IPS-NIHi11 (cell line): Measurements from ENCODE around the gene TBCEL.
"Not testable (repeated sequence)": the region's sequence is repeated elsewhere in the genome, so short reads cannot be mapped to it uniquely, and the experiment has no call there.

Experiments
- DNase-seq: peaks from one replicate; pipeline ENCODE4 v3.0.0; 2012; ENCODE audit warnings: mixed read lengths, low spot score

Gene TBCEL, protein sequence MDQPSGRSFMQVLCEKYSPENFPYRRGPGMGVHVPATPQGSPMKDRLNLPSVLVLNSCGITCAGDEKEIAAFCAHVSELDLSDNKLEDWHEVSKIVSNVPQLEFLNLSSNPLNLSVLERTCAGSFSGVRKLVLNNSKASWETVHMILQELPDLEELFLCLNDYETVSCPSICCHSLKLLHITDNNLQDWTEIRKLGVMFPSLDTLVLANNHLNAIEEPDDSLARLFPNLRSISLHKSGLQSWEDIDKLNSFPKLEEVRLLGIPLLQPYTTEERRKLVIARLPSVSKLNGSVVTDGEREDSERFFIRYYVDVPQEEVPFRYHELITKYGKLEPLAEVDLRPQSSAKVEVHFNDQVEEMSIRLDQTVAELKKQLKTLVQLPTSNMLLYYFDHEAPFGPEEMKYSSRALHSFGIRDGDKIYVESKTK

DNA sequence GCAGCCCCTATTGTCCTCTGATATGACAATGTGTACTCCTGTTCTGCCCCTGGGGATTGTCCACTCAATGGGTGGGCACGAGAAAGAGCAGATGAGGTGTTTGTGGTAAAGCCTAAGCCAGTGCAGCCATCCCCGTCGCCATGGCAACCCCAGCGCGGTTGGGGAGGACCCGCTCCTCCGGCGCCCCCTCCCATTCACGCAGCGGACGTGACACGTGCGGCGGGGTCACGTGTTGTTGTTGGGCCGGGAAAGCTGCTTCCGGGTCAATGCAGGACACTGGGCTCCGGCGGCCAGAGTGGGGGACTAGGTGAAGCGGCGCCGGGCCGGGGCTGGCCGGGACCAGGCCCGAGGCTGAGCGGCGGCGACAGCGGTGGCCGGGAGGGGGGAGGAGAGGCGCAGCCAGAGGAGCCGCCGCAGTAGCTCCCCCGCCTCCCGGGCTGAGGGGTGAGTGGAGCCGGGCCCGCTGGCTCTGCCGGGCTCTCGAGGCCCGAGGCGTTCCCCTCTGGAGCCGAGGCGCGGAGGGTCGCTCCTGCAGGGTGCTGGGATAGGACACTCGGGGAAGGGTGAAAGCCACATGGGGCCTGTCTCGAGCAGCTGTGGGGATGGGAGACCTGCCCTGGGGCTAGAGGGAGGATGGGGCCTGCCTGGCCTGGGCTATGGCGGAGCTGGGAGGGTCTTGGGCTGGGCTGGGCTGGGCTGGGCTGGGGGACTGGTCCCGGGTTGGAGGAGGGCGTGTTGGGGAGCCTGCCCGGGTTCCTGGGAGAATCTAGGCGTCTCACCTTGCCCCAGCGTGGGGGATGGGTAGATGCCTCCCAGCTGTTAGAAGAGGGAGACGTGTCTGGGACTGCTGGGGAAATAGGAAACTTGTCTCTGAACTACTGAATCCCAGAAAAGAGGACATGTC lies at the start of gene TBCEL:
TBCEL (plus strand) TSS at position 255 of the 904 bp plus-strand sequence. CDS start 21,589 bp downstream, outside the sequence.
- peak; percentile 100 for DNase-seq

DNA sequence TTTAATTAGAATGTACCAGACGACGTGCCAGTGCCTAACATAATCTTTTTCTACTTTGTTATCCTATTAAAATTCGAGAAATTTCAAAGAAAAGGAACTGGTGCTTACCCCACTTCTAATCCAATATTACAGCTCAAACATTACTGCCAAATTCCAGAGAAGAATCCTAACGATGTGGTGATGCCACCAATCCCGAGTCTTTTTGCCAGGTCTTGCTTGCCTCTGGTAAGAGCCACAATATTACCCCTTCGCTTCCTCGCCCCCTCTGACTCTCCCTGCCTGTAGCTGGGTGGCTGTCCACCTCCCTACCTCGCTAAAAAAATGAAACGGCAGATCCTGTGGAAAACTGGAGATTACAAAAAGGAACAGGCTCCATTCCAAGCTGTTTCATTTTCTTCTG lies 49.4 kb upstream of the TBCEL start:
- DNase-seq, result no peak

DNA sequence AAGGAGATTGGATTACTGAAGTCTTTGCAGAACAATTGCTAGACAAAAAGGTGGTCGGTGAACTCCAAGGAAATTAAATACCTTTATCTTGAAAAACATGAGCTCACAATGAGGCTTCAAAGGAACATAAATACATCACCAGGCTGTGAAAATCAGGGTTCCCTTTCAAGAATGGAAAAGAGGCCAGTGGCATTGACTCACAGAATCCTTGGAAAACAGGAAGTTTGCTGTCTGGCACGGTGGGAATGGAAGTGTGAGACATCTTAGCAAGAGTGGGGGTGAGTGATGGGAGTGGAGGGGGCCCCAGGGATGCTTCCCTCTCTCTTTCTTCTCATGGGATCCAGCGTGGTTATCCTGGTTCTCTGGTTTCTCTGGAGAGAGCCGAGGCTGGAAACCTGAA lies 48.9 kb upstream of the TBCEL start:
- no peak for DNase-seq

DNA sequence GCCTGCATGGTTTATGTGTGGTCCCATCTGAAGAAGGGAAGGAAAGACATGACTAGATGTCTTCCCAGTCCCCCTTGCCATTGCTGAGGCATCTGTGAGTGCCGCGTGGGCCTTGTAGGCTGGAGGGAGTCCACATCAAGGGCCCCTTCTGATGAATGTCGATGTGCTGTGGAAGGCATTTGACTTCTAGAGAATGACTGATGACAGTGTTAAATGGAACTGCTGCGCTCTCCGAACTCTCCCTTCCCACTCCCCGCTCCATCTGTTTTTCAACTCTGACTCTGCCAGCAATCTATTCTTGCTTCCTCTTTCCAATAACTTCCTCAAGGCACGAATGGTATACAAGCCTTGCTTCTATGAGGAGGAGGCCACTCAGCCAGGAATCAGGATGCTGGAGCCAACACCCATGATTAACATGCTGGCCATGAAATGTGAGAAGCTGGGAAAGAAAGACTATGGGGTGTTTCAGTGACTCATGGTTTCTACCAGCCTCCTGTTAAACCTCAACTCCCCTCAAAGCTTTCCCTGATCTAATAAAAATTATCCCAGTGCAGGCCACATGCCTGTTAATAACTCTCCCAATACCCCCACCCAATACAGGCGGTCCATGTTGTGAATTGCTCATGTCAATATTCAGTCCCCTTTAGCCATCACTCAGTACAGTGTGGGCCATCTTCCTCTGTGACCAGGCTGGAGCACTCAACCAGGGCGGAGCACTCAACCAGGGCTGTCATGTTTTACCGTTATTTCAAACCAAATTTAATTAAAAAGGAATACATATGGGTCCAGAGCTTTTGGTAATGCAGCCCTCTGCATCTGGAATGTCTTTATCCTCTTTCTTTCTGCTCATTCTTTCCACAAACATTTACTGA lies 46.4 kb upstream of the TBCEL start:
- DNase-seq, result no peak

DNA sequence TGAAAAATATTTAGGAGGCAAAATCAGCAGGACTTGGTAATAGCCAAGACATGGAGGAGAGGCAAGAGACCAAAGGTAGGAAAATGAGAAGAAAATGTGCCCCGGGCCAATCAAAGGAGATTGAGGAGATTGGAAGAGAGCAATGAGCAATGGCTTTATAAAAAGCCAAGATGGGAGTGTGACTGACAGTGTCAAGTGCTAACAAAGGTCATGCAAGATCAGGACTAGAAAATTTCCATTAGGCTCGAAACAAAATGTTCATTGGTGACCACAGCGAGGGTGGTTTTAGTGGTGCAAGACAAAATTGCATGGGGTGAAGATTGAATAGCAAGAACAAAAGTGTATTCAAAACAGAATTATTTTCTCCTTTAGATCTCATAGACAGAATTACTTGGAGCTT lies 45.2 kb upstream of the TBCEL start:
- DNase-seq, result no peak

DNA sequence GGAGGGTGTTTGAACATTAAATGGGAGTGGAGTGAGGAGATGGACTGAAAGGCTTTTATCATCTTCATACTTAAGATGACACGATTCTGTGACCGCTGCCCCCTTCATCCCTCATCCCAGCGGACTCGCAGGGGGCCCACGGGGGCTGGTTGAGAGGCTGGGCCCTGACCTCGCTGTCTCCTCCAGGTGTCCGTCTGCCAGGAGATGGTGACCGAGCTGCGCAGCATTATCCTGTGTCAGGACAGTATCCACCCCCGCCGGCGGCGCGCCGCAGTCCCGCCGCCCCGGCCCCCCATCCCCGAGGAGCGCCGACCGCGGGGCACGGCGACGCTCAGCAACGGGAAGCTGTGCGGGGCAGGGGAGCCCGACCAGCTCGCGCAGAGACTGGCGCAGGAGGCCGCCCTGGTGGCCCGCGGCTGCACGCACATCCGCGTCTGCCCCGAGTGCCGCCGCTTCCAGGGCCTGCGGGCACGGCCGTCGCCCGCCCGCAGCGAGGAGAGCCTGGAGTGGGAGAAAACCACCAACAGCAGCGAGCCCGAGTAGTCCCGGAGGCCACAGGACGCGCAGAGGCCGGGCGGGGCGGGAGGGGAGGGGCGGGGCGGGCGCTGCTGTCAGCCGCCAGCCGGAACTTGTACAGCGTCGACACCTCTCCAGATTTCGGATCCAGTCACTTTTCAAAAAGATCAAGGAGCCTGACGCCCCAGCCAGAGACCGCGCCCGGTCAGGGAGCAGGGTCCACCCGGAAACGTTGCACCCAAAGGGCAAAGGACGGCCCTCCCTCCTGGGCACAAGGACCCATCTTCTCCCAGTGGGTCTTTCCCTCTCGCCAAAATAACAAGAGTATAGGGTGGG lies 38.0 kb upstream of the TBCEL start:
- peak; percentile 81 for DNase-seq

DNA sequence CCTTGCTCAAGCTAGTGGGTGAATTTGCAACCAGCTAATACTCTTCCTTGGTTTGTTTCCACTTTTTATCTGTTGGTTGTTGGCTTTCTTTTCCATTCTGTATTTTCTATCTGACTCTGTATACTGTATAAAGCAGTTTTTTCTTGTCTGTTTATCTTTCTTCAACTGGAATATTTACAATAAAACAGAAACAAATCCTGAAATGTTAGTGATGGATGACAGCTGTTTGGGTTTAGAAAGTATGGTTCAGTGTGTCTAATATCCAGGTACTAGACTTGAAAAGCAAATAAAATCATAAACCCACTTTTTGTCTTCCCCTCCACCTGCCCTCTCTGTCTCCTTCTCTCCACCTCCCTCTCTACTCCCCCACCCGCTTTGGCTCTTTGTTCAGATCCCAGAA lies 35.3 kb upstream of the TBCEL start:
- no peak for DNase-seq

DNA sequence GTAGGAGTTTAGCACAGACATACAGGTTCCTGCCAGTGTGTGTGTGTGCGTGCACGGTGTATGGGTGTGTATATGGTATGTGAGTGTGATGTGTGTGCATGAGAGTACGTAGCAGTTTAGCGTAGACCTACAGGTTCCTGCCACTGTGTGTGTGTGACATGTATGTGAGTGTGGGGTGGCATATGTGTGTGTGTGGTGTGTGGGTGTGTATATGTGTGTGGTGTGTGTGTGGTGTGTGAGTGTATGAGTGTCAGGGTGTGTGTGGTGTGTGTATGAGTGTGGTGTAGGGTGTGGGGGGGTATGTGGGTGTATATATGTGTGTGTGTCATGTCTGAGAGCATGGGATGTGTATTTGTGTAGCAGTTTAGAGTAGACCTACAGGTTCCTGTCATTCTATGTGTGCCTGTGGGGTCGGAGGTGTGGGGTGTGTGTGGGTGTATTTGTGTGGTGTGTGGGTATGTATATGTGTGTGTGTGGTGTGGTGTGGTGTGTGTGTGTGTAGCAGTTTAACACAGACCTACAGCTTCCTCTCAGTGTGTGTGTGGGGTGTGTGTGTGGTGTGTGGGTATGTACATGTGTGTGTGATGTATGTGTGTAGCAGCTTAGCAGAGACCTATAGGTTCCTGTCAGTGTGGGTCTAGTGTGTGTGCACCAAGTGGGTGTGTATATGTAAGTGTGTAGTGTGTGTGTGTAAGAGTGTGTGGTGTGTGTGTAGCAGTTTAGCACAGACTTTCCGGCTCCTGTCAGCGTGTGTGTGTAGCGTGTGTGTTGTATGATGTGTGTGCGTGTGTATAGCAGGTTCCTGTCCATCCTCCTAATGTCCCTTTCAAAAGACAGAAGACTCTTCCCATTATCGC lies 31.8 kb upstream of the TBCEL start:
- DNase-seq, result no peak

DNA sequence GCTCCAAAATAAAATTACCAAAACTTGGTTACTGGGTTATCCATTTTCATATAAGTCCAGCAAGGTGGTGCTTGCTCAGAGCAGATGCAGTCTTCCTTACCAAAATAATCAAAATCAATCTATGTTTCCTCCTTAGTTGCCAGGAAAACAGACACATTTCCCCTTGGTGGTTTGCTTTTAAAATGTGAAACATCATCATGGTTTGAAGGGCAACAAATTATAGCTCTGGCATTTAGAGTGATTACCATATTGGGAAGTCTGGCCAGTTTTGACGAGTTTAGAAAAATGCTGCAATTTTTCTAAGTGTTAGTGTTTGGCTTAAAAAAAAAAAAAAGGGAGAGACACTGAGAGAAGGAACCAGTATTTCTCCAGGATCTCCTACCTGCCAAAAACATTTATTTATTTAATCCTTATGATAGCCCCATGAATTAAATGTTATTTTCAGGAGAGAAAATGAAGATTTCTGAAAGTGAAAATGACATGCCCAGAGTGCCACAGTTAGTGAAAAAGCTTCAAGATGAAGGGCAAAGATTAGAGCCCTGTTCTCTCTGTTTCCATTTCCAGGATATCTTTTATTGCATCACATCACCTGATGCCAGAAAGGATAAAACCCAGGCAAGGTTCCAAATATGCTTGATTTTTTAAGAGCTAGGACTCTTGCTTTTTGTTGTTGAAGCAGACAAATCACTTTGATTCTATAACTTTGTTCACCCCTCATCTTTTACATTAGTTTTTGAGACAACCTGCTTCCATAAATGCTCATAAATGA lies 29.6 kb upstream of the TBCEL start:
- no peak for DNase-seq

DNA sequence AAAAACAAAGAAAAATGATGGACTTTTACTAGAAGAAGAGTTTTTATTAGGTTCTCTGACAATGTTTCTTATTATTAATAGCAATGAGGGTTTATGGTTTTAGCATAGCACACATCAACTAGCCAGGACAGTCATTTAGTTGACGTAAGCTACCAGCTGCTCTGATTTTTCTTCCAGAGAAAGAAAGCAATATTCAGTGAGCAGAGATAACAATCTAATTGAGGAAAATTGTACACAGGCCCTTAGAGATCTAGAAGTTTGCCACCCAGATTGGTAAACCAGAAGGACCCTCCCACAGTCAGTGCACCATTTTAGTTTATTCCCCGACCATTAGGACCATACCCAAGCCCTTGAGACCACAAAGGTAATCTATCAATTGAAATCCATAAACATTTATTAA lies 28.7 kb upstream of the TBCEL start:
- DNase-seq, result no peak

DNA sequence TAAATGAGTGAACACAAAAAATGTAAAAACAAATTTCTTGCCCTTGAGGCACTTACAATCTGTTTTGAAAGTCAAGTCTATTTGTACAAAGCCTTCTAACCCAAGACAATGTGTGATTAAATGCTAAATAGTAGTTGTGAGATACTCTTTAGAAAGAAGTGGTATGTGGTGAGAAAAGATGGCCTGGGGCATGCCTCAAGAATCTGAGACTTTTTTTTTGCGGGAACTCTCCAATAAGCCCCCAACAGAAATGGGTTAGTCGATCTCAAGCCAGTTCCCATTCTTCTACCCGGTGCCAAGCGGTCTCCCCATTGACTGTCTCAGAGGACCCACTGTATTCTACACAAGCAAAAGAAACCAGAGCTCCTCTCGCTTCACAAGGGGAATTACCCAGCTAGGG lies 26.9 kb upstream of the TBCEL start:
- no peak for DNase-seq

DNA sequence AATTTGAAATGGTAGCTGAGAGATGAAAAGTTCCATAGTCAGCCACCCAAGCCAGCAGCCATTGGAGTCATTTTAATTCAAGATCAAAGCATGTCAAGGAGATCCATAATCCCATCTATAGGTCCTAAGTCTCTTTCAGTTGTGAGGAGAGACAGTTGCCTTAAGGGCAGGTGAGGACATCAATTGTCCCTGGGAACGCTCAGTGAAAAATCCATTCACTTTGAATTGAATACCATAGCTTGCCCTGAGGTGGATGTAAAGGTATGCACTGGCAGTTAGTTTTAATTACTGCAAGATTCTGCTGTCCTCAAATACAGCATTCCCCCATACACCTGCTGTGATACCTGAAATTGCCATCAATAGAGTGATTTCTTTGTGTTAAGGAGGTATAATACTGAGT lies 25.3 kb upstream of the TBCEL start:
- no peak for DNase-seq

DNA sequence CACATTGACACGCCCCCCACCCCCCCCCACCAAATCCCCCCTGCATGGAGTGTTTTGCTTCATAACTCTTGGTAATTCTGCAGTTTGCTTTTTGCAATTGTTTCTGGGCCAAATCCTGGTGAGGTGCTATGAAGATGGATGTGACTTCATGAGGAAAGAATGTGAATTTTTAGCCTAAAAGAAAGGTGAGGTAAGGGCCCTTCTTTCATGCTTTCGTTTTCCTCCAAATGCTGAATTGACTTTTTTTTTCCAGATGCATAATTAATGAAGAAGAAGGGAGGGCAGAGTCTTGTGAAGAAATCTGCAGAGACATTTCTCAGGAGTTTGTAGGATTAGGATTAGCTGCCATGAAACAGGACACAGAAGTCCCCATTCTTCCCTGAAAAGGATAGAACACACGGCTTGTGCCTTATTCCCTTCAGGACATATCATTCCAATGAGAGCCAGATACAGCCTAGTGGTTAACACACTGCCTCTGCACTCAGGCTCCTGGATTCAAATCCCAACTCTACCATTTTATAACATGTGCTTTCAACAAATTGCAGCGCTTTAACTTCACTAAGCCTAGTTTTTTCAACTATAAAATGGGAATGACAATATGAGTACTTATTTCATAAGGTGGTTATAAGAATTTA lies 19.6 kb upstream of the TBCEL start:
- DNase-seq, result no peak

DNA sequence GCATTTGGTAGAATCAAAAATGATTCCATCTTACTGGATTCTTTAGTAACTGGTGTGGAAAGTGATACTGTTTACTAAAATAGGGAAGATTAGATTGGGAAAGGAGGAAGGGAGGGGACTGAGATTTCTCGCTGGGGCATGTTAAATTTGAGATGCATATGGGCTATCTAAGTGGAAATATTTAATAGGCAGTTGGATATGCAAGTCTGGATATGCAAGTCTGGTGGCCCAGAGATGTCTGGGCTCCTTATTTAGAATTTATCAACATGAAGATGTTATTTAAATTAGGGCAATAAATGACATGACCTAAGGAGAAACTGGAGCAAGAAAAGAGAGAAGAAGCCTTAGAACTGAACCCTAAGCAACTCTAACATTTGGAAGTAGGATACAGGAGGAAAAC lies 17.0 kb upstream of the TBCEL start:
- no peak for DNase-seq

DNA sequence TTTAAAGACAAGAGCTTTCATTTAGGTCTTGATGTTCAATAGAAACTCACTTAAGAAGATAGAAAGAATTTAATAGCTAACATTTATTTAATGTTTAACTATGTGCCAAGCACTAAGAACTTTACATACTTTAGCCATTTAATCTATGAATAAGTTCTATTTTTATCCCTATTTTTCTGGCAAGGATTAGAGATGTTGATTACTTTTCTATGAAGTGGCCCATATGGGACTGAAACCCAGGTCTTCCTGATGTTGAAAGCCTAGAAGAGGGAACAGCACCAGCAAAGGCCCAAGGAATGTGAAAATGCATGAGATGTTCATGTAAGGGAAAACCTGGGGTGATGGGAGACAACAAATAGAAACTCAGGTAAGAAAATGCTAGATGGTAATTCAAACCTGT lies 15.4 kb upstream of the TBCEL start:
- DNase-seq, result no peak

DNA sequence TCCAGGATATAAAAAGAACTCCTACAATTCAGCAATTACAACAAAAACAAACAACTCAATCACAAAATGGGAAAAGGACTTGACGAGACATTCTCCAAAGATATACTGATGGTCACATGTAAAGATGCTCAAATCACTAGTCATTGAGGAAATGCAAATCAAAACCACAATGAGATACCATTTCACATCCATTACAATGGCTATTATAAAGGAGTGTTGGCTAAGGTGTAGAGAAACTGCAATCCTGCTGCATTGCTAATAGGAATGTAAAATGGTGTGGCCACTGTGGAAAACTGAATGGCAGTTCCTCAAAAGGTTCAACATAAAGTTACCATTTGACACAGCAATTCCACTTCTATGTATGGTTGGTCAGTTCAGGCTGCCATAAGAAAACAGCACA lies 11.8 kb upstream of the TBCEL start:
- no peak for DNase-seq

DNA sequence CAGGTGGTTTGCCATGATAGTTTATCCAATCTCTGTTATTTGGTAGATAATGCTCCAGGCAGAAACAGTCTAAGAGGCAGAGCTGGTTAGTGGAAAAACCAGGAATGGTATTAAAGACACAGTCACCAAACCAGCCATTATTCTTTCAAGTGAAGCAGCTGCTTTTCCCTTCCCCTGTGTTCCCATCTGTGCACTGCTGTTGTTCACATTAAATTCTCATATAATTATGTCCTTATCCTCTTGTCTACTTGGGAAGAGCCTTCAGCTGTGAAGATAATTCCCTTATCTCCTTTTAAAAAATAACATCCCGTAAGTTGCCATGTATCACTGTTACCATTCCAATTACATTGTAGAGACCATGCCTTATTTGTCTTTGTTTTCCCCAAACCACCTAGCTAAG lies 5.2 kb upstream of the TBCEL start:
- no peak for DNase-seq

DNA sequence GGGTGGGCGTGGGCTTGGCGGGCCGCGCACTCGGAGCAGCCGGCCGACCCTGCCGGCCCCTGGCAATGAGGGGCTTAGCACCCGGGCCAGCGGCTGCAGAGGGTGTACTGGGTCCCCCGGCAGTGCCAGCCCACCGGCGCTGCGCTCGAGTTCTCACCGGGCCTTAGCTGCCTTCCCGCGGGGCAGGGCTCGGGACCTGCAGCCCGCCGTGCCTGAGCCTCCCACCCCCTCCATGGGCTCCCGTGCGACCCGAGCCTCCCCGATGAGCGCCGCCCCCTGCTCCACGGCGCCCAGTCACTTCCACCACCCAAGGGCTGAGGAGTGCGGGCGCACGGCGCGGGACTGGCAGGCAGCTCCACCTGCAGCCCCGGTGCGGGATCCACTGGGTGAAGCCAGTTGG lies 2.2 kb upstream of the TBCEL start:
- not testable (repeated sequence) for DNase-seq

DNA sequence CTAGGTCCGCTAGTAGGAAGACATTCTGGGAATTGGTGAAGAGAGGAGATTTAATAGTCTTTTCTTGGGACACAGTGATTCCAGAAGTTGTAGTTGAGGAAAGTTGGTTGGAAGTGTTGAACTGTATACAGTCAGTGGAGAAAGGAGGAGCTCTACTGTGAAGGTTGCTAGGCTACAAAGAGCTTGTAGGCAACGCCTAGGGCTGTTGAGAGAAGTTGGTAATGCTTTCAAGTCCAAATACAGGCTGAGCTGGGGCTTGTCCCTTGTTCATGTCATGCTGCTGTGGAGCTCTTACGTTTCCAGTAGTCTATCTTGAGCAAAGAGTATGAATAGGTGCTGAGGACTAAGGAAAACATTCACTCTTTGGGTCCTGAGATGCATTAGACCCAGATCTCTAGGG lies 1.1 kb downstream of the TBCEL start:
- DNase-seq, result no peak
